GM21737 (cell line): ENCODE data around the gene TMCC3.

ENCODE experiments used
- ATAC-seq: cut with Tn5 transposase; IDR thresholded peaks from one replicate; pipeline ENCODE4 v1.9.1; 2021; ENCODE audit warnings: mild to moderate bottlenecking, moderate library complexity; ENCODE audit not compliant: unreplicated experiment

Gene TMCC3

GRCh38 chr12:94535510-94535921 is 114.8 kb downstream of the TMCC3 start:
- no peak for ATAC-seq

- no peak for ATAC-seq
Measured at GRCh38 chr12:94534774-94535509, 115.4 kb downstream of the TMCC3 start.

GRCh38 chr12:94534278-94534677 is 116.1 kb downstream of the TMCC3 start:
- ATAC-seq: no peak

- no peak for ATAC-seq
Measured at GRCh38 chr12:94532490-94533422, 117.6 kb downstream of the TMCC3 start.

GRCh38 chr12:94531196-94531720 is 119.1 kb downstream of the TMCC3 start:
- no peak for ATAC-seq

- ATAC-seq: no peak
Measured at GRCh38 chr12:94525951-94526350, 124.4 kb downstream of the TMCC3 start.
